Naive B cell (primary cell): ENCODE measurements around the gene SAPCD2. TPM values are rescaled to one million over a fixed set of nuclear protein-coding genes. Genes with fewer than 3 reads are reported as not detected.
"Not testable (repeated sequence)": the region's sequence is repeated elsewhere in the genome, so short reads cannot be mapped to it uniquely, and the experiment has no call there.

Experiments used
- ATAC-seq, 2 donors: fragments of 150-1000 bp; cut with Tn5 transposase; 2 replicates each; pipeline ENCODE4 v1.10.0; 2021; ENCODE audit warnings: low read depth in 2 of 2, mild to moderate bottlenecking in 2 of 2, moderate library complexity in 2 of 2
- DNase-seq: peaks from one replicate; pipeline ENCODE4 v3.0.0; 2022
- H3K27ac Mint-ChIP-seq, 6 donors: one replicate each; pipeline ENCODE4 v1.8.0; 2020 to 2022; ENCODE audit warnings: mild to moderate bottlenecking in 6 of 6, mixed read lengths in 6 of 6, moderate library complexity in 5 of 6, inconsistent platforms in 2 of 6
- H3K27me3 Mint-ChIP-seq, 3 donors: one replicate each; pipeline ENCODE4 v1.8.0; 2021 to 2022; ENCODE audit warnings: mixed read lengths in 3 of 3, mild to moderate bottlenecking in 1 of 3
- H3K36me3 Mint-ChIP-seq, 2 donors: one replicate each; pipeline ENCODE4 v1.8.0; 2020 to 2022; ENCODE audit warnings: mixed read lengths in 2 of 2, inconsistent platforms in 1 of 2, mild to moderate bottlenecking in 1 of 2
- H3K4me1 Mint-ChIP-seq, 3 donors: one replicate each; pipeline ENCODE4 v1.8.0; 2020 to 2022; ENCODE audit warnings: mixed read lengths in 3 of 3, inconsistent platforms in 1 of 3, mild to moderate bottlenecking in 1 of 3, moderate library complexity in 1 of 3
- H3K4me3 Mint-ChIP-seq, 8 donors: one replicate each; pipeline ENCODE4 v1.8.0; 2020 to 2022; ENCODE audit warnings: mild to moderate bottlenecking in 8 of 8, mixed read lengths in 8 of 8, moderate library complexity in 8 of 8, inconsistent platforms in 2 of 8
- H3K9me3 Mint-ChIP-seq, 7 donors: one replicate each; pipeline ENCODE4 v1.8.0; 2020 to 2022; ENCODE audit warnings: mixed read lengths in 7 of 7, mild to moderate bottlenecking in 5 of 7, inconsistent platforms in 2 of 7, moderate library complexity in 1 of 7
- polyA plus RNA-seq, 6 donors: library from polyadenylated mRNA; unstranded; fragments of 300-500 nt; fragmentation: Illumina TruSeq; gene quantifications; one replicate each; pipeline ENCODE4 v1.2.3, GENCODE V29; 2021; ENCODE audit warnings: low read depth in 6 of 6

SAPCD2 gene
- polyA plus RNA-seq, 6 donors from 2014 or later = 0.05 TPM; not detected in 5

- Mint-ChIP-seq H3K36me3 (no peaks in the 10 kb centered on the region), H3K4me3 (peak overlapping the region; percentile 71 to 89 (median 83)), H3K9me3 (no peaks in the 10 kb centered on the region), H3K27me3 (peaks cover 0 to 5% (median 0%) of the 10 kb centered on the region in 3 donors), H3K27ac (peak overlapping the region in 4 of 6 donors; percentile 33 to 96 (median 75)), H3K4me1 (peaks cover 17 to 20% (median 19%) of the 10 kb centered on the region in 3 donors)
- DNase-seq (no peak), ATAC-seq (no peak)
Observed at GRCh38 chr9:137071282-137071681, 925 bp upstream of the SAPCD2 start.

GRCh38 chr9:137070906-137071275 lies 534 bp upstream of the SAPCD2 start:
- H3K4me3 Mint-ChIP-seq = peak overlapping the region; percentile 71 to 89 (median 84)
- peak overlapping the region in 4 of 6 donors; percentile 38 to 96 (median 75) for H3K27ac Mint-ChIP-seq
- H3K27me3 Mint-ChIP-seq = peaks cover 0 to 5% (median 0%) of the 10 kb centered on the region in 3 donors
- H3K9me3 Mint-ChIP-seq = no peaks in the 10 kb centered on the region
- no peak for DNase-seq
- peaks cover 17 to 20% (median 19%) of the 10 kb centered on the region in 3 donors for H3K4me1 Mint-ChIP-seq
- no peaks in the 10 kb centered on the region for H3K36me3 Mint-ChIP-seq
- ATAC-seq = no peak

GRCh38 chr9:137069508-137070091 lies 757 bp downstream of the SAPCD2 start:
- Mint-ChIP-seq H3K27me3 (peaks cover 0 to 5% (median 0%) of the 10 kb centered on the region in 3 donors), H3K4me3 (peak overlapping the region; percentile 9 to 42 (median 32)), H3K9me3 (no peaks in the 10 kb centered on the region), H3K36me3 (no peaks in the 10 kb centered on the region), H3K27ac (no peak overlapping the region), H3K4me1 (peaks cover 17 to 19% (median 18%) of the 10 kb centered on the region in 3 donors)
- ATAC-seq (no peak), DNase-seq (no peak)

- ATAC-seq (no peak), DNase-seq (no peak)
- Mint-ChIP-seq H3K27me3 (peaks cover 0 to 10% (median 0%) of the 10 kb centered on the region in 3 donors), H3K36me3 (no peaks in the 10 kb centered on the region), H3K4me3 (peak overlapping the region in 6 of 8 donors; percentile 12 to 66 (median 36)), H3K9me3 (no peaks in the 10 kb centered on the region), H3K27ac (peak overlapping the region in 1 of 6 donors; percentile 20), H3K4me1 (peaks cover 17 to 24% (median 20%) of the 10 kb centered on the region in 3 donors)
Observed at GRCh38 chr9:137068539-137069507, 1.5 kb downstream of the SAPCD2 start.

- peaks cover 0 to 11% (median 0%) of the 10 kb centered on the region in 3 donors for H3K27me3 Mint-ChIP-seq
- peaks cover 17 to 24% (median 20%) of the 10 kb centered on the region in 3 donors for H3K4me1 Mint-ChIP-seq
- no peaks in the 10 kb centered on the region for H3K36me3 Mint-ChIP-seq
- peak; percentile 61 to 67 for ATAC-seq
- no peaks in the 10 kb centered on the region for H3K9me3 Mint-ChIP-seq
- H3K27ac Mint-ChIP-seq = peak overlapping the region in 5 of 6 donors; percentile 39 to 94 (median 81)
- peak overlapping the region in 7 of 8 donors; percentile 12 to 78 (median 70) for H3K4me3 Mint-ChIP-seq
- DNase-seq = peak; percentile 87
Observed at GRCh38 chr9:137067860-137068538, 2.4 kb downstream of the SAPCD2 start.

- ATAC-seq = no peak
- Mint-ChIP-seq H3K4me1 (peaks cover 10 to 21% (median 15%) of the 10 kb centered on the region in 3 donors), H3K27me3 (peaks cover 0 to 11% (median 0%) of the 10 kb centered on the region in 3 donors), H3K27ac (peak overlapping the region in 1 of 6 donors; percentile 80), H3K9me3 (no peaks in the 10 kb centered on the region), H3K36me3 (no peaks in the 10 kb centered on the region), H3K4me3 (no peak overlapping the region)
- no peak for DNase-seq
Observed at GRCh38 chr9:137066096-137066861, 4.1 kb downstream of the SAPCD2 start.

- H3K4me1 Mint-ChIP-seq = peaks cover 5 to 13% (median 10%) of the 10 kb centered on the region in 3 donors
- H3K36me3 Mint-ChIP-seq = no peaks in the 10 kb centered on the region
- ATAC-seq (no peak), DNase-seq (no peak)
- no peaks in the 10 kb centered on the region for H3K9me3 Mint-ChIP-seq
- peaks cover 0 to 11% (median 0%) of the 10 kb centered on the region in 3 donors for H3K27me3 Mint-ChIP-seq
- H3K4me3 Mint-ChIP-seq = no peak overlapping the region
- H3K27ac Mint-ChIP-seq = no peak overlapping the region
Observed at GRCh38 chr9:137065336-137065967, 4.9 kb downstream of the SAPCD2 start.

- ATAC-seq (no peak), DNase-seq (no peak)
- Mint-ChIP-seq H3K4me3 (no peak overlapping the region), H3K36me3 (no peaks in the 10 kb centered on the region), H3K27me3 (peaks cover 0 to 11% (median 0%) of the 10 kb centered on the region in 3 donors), H3K27ac (no peak overlapping the region), H3K4me1 (peaks cover 5 to 12% (median 10%) of the 10 kb centered on the region in 3 donors), H3K9me3 (no peaks in the 10 kb centered on the region)
Observed at GRCh38 chr9:137064880-137065164, 5.5 kb downstream of the SAPCD2 start.

GRCh38 chr9:137064027-137064879 lies 6.1 kb downstream of the SAPCD2 start:
- no peaks in the 10 kb centered on the region for H3K9me3 Mint-ChIP-seq
- H3K27ac Mint-ChIP-seq = no peak overlapping the region
- peaks cover 0 to 11% (median 0%) of the 10 kb centered on the region in 3 donors for H3K27me3 Mint-ChIP-seq
- no peaks in the 10 kb centered on the region for H3K36me3 Mint-ChIP-seq
- ATAC-seq = no peak
- H3K4me1 Mint-ChIP-seq = peaks cover 5 to 12% (median 10%) of the 10 kb centered on the region in 3 donors
- DNase-seq = peak; percentile 36
- no peak overlapping the region for H3K4me3 Mint-ChIP-seq

GRCh38 chr9:137063311-137064026 lies 6.9 kb downstream of the SAPCD2 start:
- Mint-ChIP-seq H3K27me3 (peaks cover 0 to 11% (median 0%) of the 10 kb centered on the region in 3 donors), H3K27ac (no peak overlapping the region), H3K36me3 (no peaks in the 10 kb centered on the region), H3K4me1 (peaks cover 5 to 12% (median 10%) of the 10 kb centered on the region in 3 donors), H3K4me3 (no peak overlapping the region), H3K9me3 (no peaks in the 10 kb centered on the region)
- no peak for DNase-seq
- no peak for ATAC-seq

GRCh38 chr9:137062798-137063197 lies 7.6 kb downstream of the SAPCD2 start:
- not testable (repeated sequence) for H3K27me3 Mint-ChIP-seq, H3K4me1 Mint-ChIP-seq, H3K4me3 Mint-ChIP-seq, DNase-seq, H3K9me3 Mint-ChIP-seq, H3K36me3 Mint-ChIP-seq, ATAC-seq
- peak overlapping the region in 1 of 6 donors; percentile 50 for H3K27ac Mint-ChIP-seq
